Hematopoietic multipotent progenitor cell treated with erythropoietin and hydrocortisone succinate and interleukin-3 and kit ligand, for 17 days (in vitro differentiated cells): ENCODE results near the gene TBX15.

ENCODE experiments used
- DNase-seq: peaks from one replicate; pipeline ENCODE4 v3.0.0-alpha.2; 2015; ENCODE audit warnings: low spot score

The TBX15 gene

GRCh38 chr1:118984722-118985639 is 3.2 kb downstream of the TBX15 start:
- DNase-seq, result no peak

- DNase-seq, result no peak
Observed at GRCh38 chr1:118984086-118984721, 3.9 kb downstream of the TBX15 start.

GRCh38 chr1:118983558-118984041 is 4.5 kb downstream of the TBX15 start:
- no peak for DNase-seq

- DNase-seq, result no peak
Observed at GRCh38 chr1:118982821-118983557, 5.2 kb downstream of the TBX15 start.

- no peak for DNase-seq
Observed at GRCh38 chr1:118982266-118982665, 5.9 kb downstream of the TBX15 start.

- no peak for DNase-seq
Observed at GRCh38 chr1:118981436-118981835, 6.7 kb downstream of the TBX15 start.

GRCh38 chr1:118979754-118980575 is 8.2 kb downstream of the TBX15 start:
- no peak for DNase-seq

- DNase-seq, result no peak
Observed at GRCh38 chr1:118978914-118979701, 9.0 kb downstream of the TBX15 start.

GRCh38 chr1:118977600-118977999 is 10.5 kb downstream of the TBX15 start:
- no peak for DNase-seq

- no peak for DNase-seq
Observed at GRCh38 chr1:118974661-118975060, 13.5 kb downstream of the TBX15 start.

GRCh38 chr1:118973531-118974137 is 14.5 kb downstream of the TBX15 start:
- no peak for DNase-seq

GRCh38 chr1:118973032-118973431 is 15.1 kb downstream of the TBX15 start:
- no peak for DNase-seq

GRCh38 chr1:118970451-118970850 is 17.7 kb downstream of the TBX15 start:
- no peak for DNase-seq

- no peak for DNase-seq
Observed at GRCh38 chr1:118963456-118964430, 24.4 kb downstream of the TBX15 start.

GRCh38 chr1:118963138-118963455 is 25.0 kb downstream of the TBX15 start:
- no peak for DNase-seq

GRCh38 chr1:118961156-118961555 is 27.0 kb downstream of the TBX15 start:
- DNase-seq, result no peak

GRCh38 chr1:118960567-118961136 is 27.5 kb downstream of the TBX15 start:
- DNase-seq, result no peak

GRCh38 chr1:118960026-118960561 is 28.0 kb downstream of the TBX15 start:
- no peak for DNase-seq
